ENCODE measurements around the gene MAP2K2.

Gene MAP2K2

GRCh38 chr19:4099041-4099764, 24.7 kb downstream of the MAP2K2 start:
- DNase-seq: no peak

- DNase-seq: no peak
Measured at GRCh38 chr19:4098493-4098892, 25.4 kb downstream of the MAP2K2 start.

- DNase-seq: no peak
Measured at GRCh38 chr19:4097501-4097900, 26.4 kb downstream of the MAP2K2 start.

- no peak for DNase-seq
Measured at GRCh38 chr19:4096049-4096892, 27.7 kb downstream of the MAP2K2 start.

- DNase-seq: no peak
Measured at GRCh38 chr19:4095488-4095844, 28.5 kb downstream of the MAP2K2 start.

GRCh38 chr19:4094761-4095487, 29.0 kb downstream of the MAP2K2 start:
- DNase-seq: no peak

- DNase-seq: no peak
Measured at GRCh38 chr19:4094291-4094690, 29.6 kb downstream of the MAP2K2 start.

- DNase-seq: no peak
Measured at GRCh38 chr19:4093643-4094175, 30.2 kb downstream of the MAP2K2 start.

- DNase-seq: no peak
Measured at GRCh38 chr19:4090356-4091220, 33.3 kb downstream of the MAP2K2 start.

GRCh38 chr19:4089946-4090345, 34.0 kb downstream of the MAP2K2 start:
- no peak for DNase-seq

- DNase-seq: no peak
Measured at GRCh38 chr19:4089400-4089908, 34.5 kb downstream of the MAP2K2 start.

GRCh38 chr19:4088975-4089374, 34.9 kb downstream of the MAP2K2 start:
- no peak for DNase-seq

GRCh38 chr19:4087787-4088679, 35.9 kb downstream of the MAP2K2 start:
- no peak for DNase-seq

- no peak for DNase-seq
Measured at GRCh38 chr19:4086411-4086867, 37.5 kb downstream of the MAP2K2 start.

GRCh38 chr19:4084547-4084877, 39.4 kb downstream of the MAP2K2 start:
- DNase-seq: no peak

GRCh38 chr19:4083677-4084546, 40.0 kb downstream of the MAP2K2 start:
- no peak for DNase-seq

GRCh38 chr19:4082172-4082571, 41.8 kb downstream of the MAP2K2 start:
- no peak for DNase-seq

GRCh38 chr19:4081441-4082129, 42.3 kb downstream of the MAP2K2 start:
- DNase-seq: no peak

GRCh38 chr19:4080473-4080872, 43.4 kb downstream of the MAP2K2 start:
- no peak for DNase-seq

All from NCI-H1417 (cell line).